Esophagus muscularis mucosa (tissue), 4 donors: ENCODE measurements around the gene NLRP9.

Experiments
- CTCF ChIP-seq, 3 experiments: fragments of 200-600 bp in 2 of 3; fragments of 450-650 bp in 1 of 3; sonication (generic) in 2 of 3; IDR thresholded peaks; one replicate each; pipeline ENCODE4 v1.5.1; 2017 to 2019; ENCODE audit warnings: antibody characterized with exemption in 3 of 3, mild to moderate bottlenecking in 2 of 3, moderate library complexity in 1 of 3
- EP300 ChIP-seq: sonication (generic); formaldehyde crosslinking; IDR thresholded peaks from one replicate; pipeline ENCODE4 v1.6.1; 2017; ENCODE audit warnings: antibody characterized with exemption
- POLR2A ChIP-seq: fragments of 450-650 bp; IDR thresholded peaks from one replicate; pipeline ENCODE4 v1.6.1; 2017; ENCODE audit warnings: antibody characterized with exemption, moderate library complexity, mild to moderate bottlenecking, low read depth
- POLR2AphosphoS5 ChIP-seq, 2 donors: sonication (generic); formaldehyde crosslinking; IDR thresholded peaks; one replicate each; pipeline ENCODE4 v1.6.1; 2017; ENCODE audit warnings: antibody characterized with exemption in 2 of 2

GRCh38 chr19:55778331-55778730 lies 40.1 kb upstream of the NLRP9 start:
- no peak for TF ChIP-seq POLR2AphosphoS5 (IDR thresholded peaks at IDR 0.05)
- no peak for TF ChIP-seq CTCF (IDR thresholded peaks at IDR 0.05)
- no peak for TF ChIP-seq POLR2A
- no peak for TF ChIP-seq EP300
